GM10266 (cell line): ENCODE results near the gene EVA1A.

Source experiments
- DNase-seq: peaks from one replicate; pipeline ENCODE4 v3.0.0; 2012; ENCODE audit errors: extremely low spot score
- CTCF ChIP-seq: IDR thresholded peaks from 2 replicates; pipeline ENCODE4 v1.5.1; 2012; ENCODE audit warnings: mild to moderate bottlenecking, low read depth; ENCODE audit not compliant: control insufficient read depth, insufficient read depth; ENCODE audit errors: missing control alignments

The EVA1A gene

DNA sequence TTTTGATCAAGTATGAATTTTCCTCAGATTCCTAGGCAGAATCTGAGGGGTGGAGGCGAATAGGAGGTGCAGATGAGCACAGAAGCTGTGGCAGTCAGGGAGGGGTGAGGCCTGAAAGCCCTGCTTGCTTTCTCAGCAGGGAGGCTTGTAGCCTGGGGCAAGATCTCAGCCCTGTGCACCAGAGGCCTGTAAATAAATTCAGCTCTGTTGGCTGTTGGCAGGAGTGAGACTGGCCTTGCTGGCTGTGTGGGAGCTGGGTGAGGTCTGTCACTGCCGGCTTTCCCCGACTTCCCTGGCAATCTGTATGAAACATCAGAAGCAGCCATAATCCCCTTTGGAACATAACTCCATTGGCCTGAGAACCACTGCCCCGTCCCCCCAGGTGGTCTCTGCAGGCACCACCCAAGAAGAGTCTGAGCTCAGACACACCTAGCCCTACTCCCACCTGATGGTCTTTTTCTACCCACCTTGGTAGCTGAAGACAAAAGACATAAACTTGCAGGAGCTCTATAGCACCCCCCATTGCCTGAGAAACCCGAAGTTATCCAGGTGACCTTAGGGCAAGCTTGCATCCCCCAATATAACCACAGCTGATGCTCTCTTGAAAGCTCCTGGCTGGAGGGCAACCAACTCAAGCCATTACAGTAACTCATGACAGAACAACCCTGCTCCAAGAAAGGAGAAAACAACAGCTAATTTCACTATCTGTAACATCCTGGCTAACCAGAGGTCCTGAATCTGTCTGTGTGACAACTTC is 32.3 kb downstream of the EVA1A start:
- no peak for DNase-seq
- TF ChIP-seq CTCF: no peak

GRCh38 chr2:75527676-75528075 is 33.1 kb downstream of the EVA1A start:
- no peak for TF ChIP-seq CTCF
- DNase-seq: no peak

DNA sequence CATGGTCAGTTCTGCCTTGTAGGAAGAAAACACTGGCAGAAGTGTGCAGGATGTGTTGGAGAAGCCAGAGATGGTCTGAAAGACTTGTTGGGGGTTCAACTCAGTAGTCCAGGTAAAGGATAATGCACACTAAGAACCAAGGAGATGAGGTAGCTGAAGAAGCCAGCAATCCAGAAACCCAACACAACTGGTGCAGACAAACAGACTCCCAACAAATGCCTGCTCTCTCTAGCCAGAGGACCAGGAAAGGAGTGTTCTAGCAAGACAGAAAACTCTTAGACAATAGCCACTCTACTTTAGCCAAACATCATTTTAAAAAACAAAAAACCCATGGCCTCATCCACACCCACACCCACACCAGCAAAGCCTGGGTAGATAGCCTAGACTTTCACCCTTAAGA is 33.9 kb downstream of the EVA1A start:
- DNase-seq: no peak
- no peak for TF ChIP-seq CTCF

DNA sequence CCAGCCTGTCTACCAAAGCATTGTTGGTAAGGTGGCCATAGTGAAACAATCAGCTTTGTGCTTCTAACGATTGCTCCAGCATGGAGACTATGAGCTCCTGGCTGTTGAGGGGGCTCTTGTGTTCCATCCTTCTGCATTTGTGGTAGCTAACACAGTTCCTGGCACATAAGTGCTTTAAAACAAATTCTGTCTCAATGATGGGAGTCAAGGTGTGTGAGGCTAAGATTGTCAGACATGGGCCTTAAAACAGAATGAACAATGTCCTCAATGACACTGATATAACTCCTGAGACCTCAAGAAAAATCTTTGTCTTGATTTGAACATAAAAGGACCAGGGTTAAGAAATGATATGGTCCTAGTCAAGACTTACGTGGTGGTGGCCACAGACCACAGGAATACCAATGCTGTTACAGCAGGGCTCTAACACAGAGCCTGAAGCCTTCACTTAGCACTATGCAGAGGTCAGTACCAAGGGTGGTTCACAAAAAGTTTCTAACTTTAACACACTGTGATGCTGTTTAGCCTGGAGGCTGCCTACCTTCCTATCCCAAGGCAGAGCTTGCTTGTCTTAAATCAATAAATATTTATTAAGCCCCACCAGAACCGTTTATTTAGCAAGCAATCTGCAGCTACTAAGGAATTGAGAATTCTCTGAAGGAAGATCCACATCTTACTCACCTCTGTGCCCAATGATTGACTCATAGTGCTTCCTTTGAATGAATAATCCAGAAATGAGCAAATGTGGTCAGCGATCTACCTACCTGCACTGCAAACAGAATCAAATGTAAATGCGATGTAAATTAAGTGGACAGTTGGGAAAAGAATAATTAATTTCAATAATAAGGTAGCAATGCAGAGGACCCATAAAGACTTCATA is 35.1 kb downstream of the EVA1A start:
- TF ChIP-seq CTCF: no peak
- DNase-seq: no peak

DNA sequence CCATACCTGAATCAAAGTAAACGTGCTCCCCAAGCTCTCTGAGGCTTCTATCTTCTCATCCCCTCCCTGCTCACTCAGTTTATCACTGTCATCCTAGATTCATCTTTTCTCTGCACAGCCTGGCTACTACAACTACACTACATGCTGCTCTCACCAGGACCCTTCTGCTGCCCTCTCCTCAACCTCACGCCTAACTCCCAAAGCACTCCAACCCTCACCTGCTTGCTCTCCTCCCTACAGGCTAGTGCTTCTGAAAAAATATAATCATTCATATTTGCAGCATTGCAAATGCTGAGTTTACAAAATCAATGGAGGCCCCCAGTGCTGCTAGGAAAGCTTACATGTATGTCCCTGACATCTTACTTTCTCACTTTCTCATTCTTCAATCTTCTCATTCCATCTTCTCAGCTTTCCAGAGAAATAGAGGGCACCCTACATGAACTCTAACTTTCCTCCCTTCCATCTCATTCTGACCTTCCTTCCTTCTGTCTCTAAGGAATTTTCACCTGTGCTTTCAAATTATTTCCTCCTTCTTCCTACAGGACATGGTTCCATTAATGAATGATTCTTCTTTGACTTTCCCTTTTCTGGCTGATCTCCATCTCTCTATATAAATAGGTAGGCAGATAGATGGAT is 36.3 kb downstream of the EVA1A start:
- DNase-seq: no peak

GRCh38 chr2:75523313-75524275 is 37.1 kb downstream of the EVA1A start:
- TF ChIP-seq CTCF: no peak
- peak; percentile 33 for DNase-seq

More for the DNA sequence above, 36.3 kb downstream of the EVA1A start:
- TF ChIP-seq CTCF: no peak
